ENCODE data around the gene ZNF460.

Gene ZNF460

GRCh38 chr19:57319869-57320179, 39.5 kb downstream of the ZNF460 start:
- TF ChIP-seq, protein P1, sequence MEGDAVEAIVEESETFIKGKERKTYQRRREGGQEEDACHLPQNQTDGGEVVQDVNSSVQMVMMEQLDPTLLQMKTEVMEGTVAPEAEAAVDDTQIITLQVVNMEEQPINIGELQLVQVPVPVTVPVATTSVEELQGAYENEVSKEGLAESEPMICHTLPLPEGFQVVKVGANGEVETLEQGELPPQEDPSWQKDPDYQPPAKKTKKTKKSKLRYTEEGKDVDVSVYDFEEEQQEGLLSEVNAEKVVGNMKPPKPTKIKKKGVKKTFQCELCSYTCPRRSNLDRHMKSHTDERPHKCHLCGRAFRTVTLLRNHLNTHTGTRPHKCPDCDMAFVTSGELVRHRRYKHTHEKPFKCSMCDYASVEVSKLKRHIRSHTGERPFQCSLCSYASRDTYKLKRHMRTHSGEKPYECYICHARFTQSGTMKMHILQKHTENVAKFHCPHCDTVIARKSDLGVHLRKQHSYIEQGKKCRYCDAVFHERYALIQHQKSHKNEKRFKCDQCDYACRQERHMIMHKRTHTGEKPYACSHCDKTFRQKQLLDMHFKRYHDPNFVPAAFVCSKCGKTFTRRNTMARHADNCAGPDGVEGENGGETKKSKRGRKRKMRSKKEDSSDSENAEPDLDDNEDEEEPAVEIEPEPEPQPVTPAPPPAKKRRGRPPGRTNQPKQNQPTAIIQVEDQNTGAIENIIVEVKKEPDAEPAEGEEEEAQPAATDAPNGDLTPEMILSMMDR (IDR thresholded peaks at IDR 0.05): no peak
- H3K27ac ChIP-seq: peak overlapping the region; percentile 91

DNA sequence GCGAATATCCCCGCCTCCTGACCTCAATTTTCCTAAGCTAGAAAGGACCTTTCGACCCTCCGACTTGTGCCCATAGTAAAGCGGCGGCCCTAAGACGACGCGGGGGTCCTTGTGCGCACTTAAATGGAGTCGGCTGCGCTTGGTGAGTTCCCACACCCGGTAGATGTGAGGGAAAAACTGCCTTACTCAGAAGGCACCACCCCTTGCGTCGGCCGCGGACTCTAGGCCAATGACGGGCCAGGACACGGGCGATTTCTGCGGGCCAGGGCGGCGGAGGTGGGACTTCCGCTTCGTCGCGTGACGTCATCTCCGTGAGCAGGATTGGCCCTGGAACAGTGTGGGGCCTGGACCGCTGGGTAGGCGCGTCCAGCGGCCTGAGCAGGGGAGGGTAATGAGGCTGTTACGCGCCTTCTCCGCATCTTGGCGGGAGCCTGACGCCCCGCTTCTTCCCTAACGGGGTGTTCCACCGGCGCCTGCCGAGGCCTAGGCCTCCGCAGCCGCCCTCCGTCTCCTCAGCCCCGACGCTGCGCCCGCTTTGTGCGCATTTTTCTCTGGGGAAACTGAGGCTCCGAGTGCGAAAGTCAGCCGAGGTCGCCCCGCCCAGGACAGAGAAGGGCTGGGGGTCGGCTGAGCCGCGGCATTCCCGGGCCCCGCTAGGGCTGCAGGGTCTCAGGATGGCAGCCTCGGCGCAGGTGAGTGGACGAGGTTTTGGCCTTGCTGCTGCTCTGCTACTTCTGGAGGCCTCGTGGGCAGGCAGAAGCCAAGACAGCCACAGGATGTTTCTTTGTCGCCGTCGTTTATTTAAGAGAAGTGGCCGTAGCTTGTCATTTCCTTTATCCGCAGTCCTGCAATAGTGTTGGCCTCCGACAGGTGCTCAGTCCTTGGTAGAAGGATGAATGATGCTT, 40.1 kb downstream of the ZNF460 start, which contains the start of gene ZNF543:
ZNF543 (plus strand) TSS at position 293 of the 905 bp plus-strand sequence; CDS start at position 675, 382 bp downstream.
- H3K4me3 ChIP-seq: peak within 1 kb of the TSS; percentile 80
- TF ChIP-seq, protein P1 (IDR thresholded peaks at IDR 0.05): no peak
- peak; percentile 97 for DNase-seq (ENCODE audit: low spot score)
- peak within 1 kb of the TSS; percentile 91 for H3K27ac ChIP-seq

More at GRCh38 chr19:57319869-57320179, 39.5 kb downstream of the ZNF460 start:
- DNase-seq (ENCODE audit: low spot score): no peak
- H3K4me3 ChIP-seq: peak overlapping the region; percentile 80

GRCh38 chr19:57321116-57321515, 40.8 kb downstream of the ZNF460 start:
- H3K27ac ChIP-seq: peak overlapping the region; percentile 91
- no peak for DNase-seq (ENCODE audit: low spot score)
- TF ChIP-seq, protein P1 (IDR thresholded peaks at IDR 0.05): no peak
- peak overlapping the region; percentile 80 for H3K4me3 ChIP-seq

GRCh38 chr19:57321751-57322150, 41.5 kb downstream of the ZNF460 start:
- TF ChIP-seq, protein P1 (IDR thresholded peaks at IDR 0.05): no peak
- H3K27ac ChIP-seq: no peak overlapping the region

DNA sequence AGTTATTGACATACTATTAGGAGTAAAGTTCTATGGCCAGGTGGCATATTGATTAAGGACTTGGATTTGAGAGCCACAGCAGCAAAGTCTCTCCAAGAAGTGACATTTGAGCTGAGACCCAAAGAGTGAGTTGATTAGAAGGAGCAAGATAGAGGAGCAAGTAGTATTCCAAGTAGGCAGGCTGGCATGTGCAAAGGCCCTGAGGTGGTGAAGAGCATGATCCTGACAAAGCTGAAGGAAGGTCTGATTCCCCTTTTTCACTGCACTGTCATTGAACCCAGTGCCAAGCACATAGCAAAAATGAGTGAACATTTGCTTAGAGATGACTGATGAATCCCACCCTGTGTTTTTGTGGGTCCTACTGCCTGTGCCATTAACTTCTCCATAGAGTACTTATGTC, 44.7 kb downstream of the ZNF460 start:
- DNase-seq (ENCODE audit: low spot score): no peak
- no peak overlapping the region for H3K4me3 ChIP-seq
- TF ChIP-seq, protein P1 (IDR thresholded peaks at IDR 0.05): no peak
- no peak overlapping the region for H3K27ac ChIP-seq

More at GRCh38 chr19:57321751-57322150, 41.5 kb downstream of the ZNF460 start:
- peak overlapping the region; percentile 80 for H3K4me3 ChIP-seq
- DNase-seq (ENCODE audit: low spot score): no peak

- no peak overlapping the region for H3K27ac ChIP-seq
- no peak overlapping the region for H3K4me3 ChIP-seq
- DNase-seq (ENCODE audit: low spot score): no peak
- TF ChIP-seq, protein P1 (IDR thresholded peaks at IDR 0.05): no peak
Measured at GRCh38 chr19:57327993-57328392, 47.7 kb downstream of the ZNF460 start.

- no peak overlapping the region for H3K4me3 ChIP-seq
- TF ChIP-seq, protein P1 (IDR thresholded peaks at IDR 0.05): no peak
- DNase-seq (ENCODE audit: low spot score): no peak
- no peak overlapping the region for H3K27ac ChIP-seq
Measured at GRCh38 chr19:57334191-57334590, 53.9 kb downstream of the ZNF460 start.
